ENCODE measurements around the gene STK16. TPM values are rescaled to one million over a fixed set of nuclear protein-coding genes. Genes with fewer than 3 reads are reported as not detected.

The STK16 gene
- total and polyA plus RNA-seq, 2 of the 4 experiments (the other 2 are of a cell fraction): 44.4 to 50.1 TPM

DNA sequence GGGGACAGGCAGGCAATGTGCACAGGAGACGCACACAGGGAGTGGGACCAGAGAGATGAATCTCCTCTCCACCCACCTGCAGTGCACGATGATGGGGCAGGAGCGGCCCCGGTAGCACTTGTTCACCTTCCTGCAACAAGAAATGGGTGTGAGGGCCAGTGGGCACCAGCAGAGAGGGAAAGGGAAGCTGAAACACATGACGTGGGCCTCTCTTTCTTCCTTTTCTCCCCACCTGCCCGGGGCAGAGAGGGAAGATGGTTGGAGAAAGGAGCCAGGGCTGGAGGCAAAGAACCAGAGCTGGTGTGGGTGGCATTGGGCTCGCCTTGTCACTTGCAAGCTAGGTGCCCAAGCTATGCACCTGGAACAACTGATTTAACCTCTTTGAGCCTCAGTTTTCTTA, 46.1 kb downstream of the STK16 start:
- no peak overlapping the region for H2BK120ac ChIP-seq (ENCODE audit: low read depth, low read length)
- no peak overlapping the region for H2AK5ac ChIP-seq (ENCODE audit: low read depth, low read length)
- no peak overlapping the region for H2AK9ac ChIP-seq (replicated peaks; ENCODE audit: low read depth, low read length, poor library complexity)
- dilution Hi-C loops (cut with HindIII; ENCODE audit: low sequenced_read_pairs, unreplicated experiment): no loop called here
- H3K56ac ChIP-seq (ENCODE audit: extremely low read depth, insufficient read depth, low read length): no peak overlapping the region
- no peak overlapping the region for H4K8ac ChIP-seq (ENCODE audit: low read depth in 2 of 2, low read length in 2 of 2)
- H3K23ac ChIP-seq (ENCODE audit: low read depth, low read length): no peak overlapping the region
- H3K18ac ChIP-seq (ENCODE audit: low read depth, low read length): no peak overlapping the region
- no peak overlapping the region for H3K14ac ChIP-seq (replicated peaks; ENCODE audit: low read depth, low read length)
- H4K20me1 ChIP-seq (ENCODE audit: insufficient read depth, low read length): peaks cover 4% of the 10 kb centered on the region; the same call in 1 of the 2 replicates
- no CpG with 5 or more reads among the region's 7 CpGs for WGBS, 2 experiments (ENCODE audit: extremely low coverage in 2 of 2, insufficient read length in 1 of 2)
- ChIA-PET CTCF (interaction anchor here (0.6 kb wide), 1 partner anchor 61 kb away, joined by 3 read pairs; no protein-coding TSS in a partner anchor), POLR2A (ENCODE audit: unreplicated experiment) (no interaction called here)
- H3K27me3 ChIP-seq (ENCODE audit: control insufficient read depth, insufficient read depth, low read length): no peaks in the 10 kb centered on the region
- H3K27ac ChIP-seq (ENCODE audit: insufficient read depth, low read length): no peak overlapping the region
- TF ChIP-seq RCOR1 (IDR thresholded peaks at IDR 0.05; ENCODE audit: insufficient replicate concordance, low read length) (no peak), RAD21 (IDR thresholded peaks at IDR 0.05; ENCODE audit: low read length) (no peak), MAFK (IDR thresholded peaks at IDR 0.05; ENCODE audit: low read depth, low read length) (no peak), POLR2A (IDR thresholded peaks at IDR 0.05; ENCODE audit: low read depth, low read length) (no peak), MXI1 (IDR thresholded peaks at IDR 0.05; ENCODE audit: borderline replicate concordance, low read depth, low read length) (no peak), RFX5 (IDR thresholded peaks at IDR 0.05; ENCODE audit: low read depth, low read length) (no peak), FOS (IDR thresholded peaks at IDR 0.05; ENCODE audit: low read depth, low read length) (no peak), CEBPB (IDR thresholded peaks at IDR 0.05; ENCODE audit: low read depth, low read length) (no peak), CHD1 (IDR thresholded peaks at IDR 0.05; ENCODE audit: low read depth, low read length) (no peak), MAZ (IDR thresholded peaks at IDR 0.05; ENCODE audit: borderline replicate concordance, low read depth, low read length) (no peak), NFE2L2 (IDR thresholded peaks at IDR 0.05; ENCODE audit: low read depth, low read length) (no peak), SMC3 (IDR thresholded peaks at IDR 0.05; ENCODE audit: low read depth, low read length) (no peak), BHLHE40 (IDR thresholded peaks at IDR 0.05; ENCODE audit: low read depth, low read length) (no peak)
- TF ChIP-seq, protein P1, sequence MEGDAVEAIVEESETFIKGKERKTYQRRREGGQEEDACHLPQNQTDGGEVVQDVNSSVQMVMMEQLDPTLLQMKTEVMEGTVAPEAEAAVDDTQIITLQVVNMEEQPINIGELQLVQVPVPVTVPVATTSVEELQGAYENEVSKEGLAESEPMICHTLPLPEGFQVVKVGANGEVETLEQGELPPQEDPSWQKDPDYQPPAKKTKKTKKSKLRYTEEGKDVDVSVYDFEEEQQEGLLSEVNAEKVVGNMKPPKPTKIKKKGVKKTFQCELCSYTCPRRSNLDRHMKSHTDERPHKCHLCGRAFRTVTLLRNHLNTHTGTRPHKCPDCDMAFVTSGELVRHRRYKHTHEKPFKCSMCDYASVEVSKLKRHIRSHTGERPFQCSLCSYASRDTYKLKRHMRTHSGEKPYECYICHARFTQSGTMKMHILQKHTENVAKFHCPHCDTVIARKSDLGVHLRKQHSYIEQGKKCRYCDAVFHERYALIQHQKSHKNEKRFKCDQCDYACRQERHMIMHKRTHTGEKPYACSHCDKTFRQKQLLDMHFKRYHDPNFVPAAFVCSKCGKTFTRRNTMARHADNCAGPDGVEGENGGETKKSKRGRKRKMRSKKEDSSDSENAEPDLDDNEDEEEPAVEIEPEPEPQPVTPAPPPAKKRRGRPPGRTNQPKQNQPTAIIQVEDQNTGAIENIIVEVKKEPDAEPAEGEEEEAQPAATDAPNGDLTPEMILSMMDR (conservative IDR thresholded peaks at IDR 0.05; ENCODE audit: low read depth, low read length): no peak
- TF ChIP-seq, protein P2, sequence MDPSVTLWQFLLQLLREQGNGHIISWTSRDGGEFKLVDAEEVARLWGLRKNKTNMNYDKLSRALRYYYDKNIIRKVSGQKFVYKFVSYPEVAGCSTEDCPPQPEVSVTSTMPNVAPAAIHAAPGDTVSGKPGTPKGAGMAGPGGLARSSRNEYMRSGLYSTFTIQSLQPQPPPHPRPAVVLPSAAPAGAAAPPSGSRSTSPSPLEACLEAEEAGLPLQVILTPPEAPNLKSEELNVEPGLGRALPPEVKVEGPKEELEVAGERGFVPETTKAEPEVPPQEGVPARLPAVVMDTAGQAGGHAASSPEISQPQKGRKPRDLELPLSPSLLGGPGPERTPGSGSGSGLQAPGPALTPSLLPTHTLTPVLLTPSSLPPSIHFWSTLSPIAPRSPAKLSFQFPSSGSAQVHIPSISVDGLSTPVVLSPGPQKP (IDR thresholded peaks at IDR 0.05; ENCODE audit: borderline replicate concordance, low read depth, low read length): no peak
- TF ChIP-seq, protein P3, sequence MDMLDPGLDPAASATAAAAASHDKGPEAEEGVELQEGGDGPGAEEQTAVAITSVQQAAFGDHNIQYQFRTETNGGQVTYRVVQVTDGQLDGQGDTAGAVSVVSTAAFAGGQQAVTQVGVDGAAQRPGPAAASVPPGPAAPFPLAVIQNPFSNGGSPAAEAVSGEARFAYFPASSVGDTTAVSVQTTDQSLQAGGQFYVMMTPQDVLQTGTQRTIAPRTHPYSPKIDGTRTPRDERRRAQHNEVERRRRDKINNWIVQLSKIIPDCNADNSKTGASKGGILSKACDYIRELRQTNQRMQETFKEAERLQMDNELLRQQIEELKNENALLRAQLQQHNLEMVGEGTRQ (IDR thresholded peaks at IDR 0.05; ENCODE audit: low read depth, low read length): no peak
- no peak overlapping the region for H4K91ac ChIP-seq (ENCODE audit: insufficient read depth, low read depth, low read length)
- ATAC-seq (ENCODE audit: low read depth) (no peak), DNase-seq (no peak)
- no peak overlapping the region for H2BK15ac ChIP-seq (ENCODE audit: low read depth, low read length)
- intact Hi-C loops (cut with micrococcal nuclease): no loop called here
- in situ Hi-C loops (cut with MboI; ENCODE audit: low sequenced_read_pairs): no loop called here
- H3K9me1 ChIP-seq (ENCODE audit: insufficient read depth, low read length): peaks cover 11% of the 10 kb centered on the region; the same call in 1 of the 2 replicates
- no peak overlapping the region for H4K5ac ChIP-seq (ENCODE audit: low read depth, low read length)
- H3K9ac ChIP-seq (ENCODE audit: low read depth, low read length): no peak overlapping the region
- H2BK5ac ChIP-seq (ENCODE audit: low read depth, low read length, poor library complexity, severe bottlenecking): no peak overlapping the region
- no peaks in the 10 kb centered on the region for H3K79me1 ChIP-seq (ENCODE audit: low read depth in 1 of 2, low read length in 2 of 2)
- BruUV-seq (replicated peaks): no TSS peak
- no peak overlapping the region for H3K4me2 ChIP-seq (ENCODE audit: low read depth, low read length)
- H3K4me3 ChIP-seq (ENCODE audit: insufficient read depth, low read depth, low read length): no peak overlapping the region
- peaks cover 6% of the 10 kb centered on the region; the same call in 1 of the 2 replicates for H3K36me3 ChIP-seq (ENCODE audit: control insufficient read depth, insufficient read depth, low read length)
- peaks cover 17% of the 10 kb centered on the region for H3K4me1 ChIP-seq (ENCODE audit: control insufficient read depth, insufficient read depth, low read length)
- no peak overlapping the region for H2AFZ ChIP-seq (replicated peaks; ENCODE audit: low read length, poor library complexity)
- H2BK20ac ChIP-seq (ENCODE audit: low read depth, low read length): no peak overlapping the region
- no peaks in the 10 kb centered on the region for H3K9me3 ChIP-seq (ENCODE audit: control insufficient read depth, insufficient read depth, low read length)
- no peak overlapping the region for H3K4ac ChIP-seq (ENCODE audit: low read depth, low read length)

All from IMR-90 (cell line).